T follicular helper cell (primary cell): Measurements from ENCODE around the gene ING1.
"Not testable (repeated sequence)": the region's sequence is repeated elsewhere in the genome, so short reads cannot be mapped to it uniquely, and the experiment has no call there.

ENCODE experiments used
- DNase-seq: peaks from one replicate; pipeline ENCODE4 v3.0.0-alpha.2; 2020; ENCODE audit warnings: low read depth

The ING1 gene

GRCh38 chr13:110695774-110696173 lies 17.7 kb upstream of the ING1 start:
- DNase-seq = not testable (repeated sequence)

DNA sequence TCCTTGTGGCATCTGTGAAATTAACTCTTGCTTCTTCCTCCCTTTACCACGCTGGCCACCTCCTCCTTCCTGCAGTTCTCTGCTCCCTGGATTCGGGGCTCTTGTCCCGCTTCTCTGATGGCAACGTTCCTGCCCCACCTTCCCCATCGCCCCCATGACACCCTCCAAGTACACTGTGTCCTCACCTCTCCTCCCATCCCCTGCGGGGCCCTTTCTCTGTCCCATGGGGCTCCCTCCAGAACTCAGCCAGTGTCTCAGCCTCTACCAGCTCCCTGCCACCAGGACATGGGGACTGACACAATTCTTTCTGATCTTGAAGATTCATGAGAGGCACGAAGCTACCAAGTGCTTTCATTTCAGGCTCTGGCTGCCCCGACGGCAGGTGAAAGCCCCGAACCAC lies 16.7 kb upstream of the ING1 start:
- DNase-seq = no peak

GRCh38 chr13:110697842-110698241 lies 15.7 kb upstream of the ING1 start:
- no peak for DNase-seq

GRCh38 chr13:110698689-110699088 lies 14.8 kb upstream of the ING1 start:
- no peak for DNase-seq

DNA sequence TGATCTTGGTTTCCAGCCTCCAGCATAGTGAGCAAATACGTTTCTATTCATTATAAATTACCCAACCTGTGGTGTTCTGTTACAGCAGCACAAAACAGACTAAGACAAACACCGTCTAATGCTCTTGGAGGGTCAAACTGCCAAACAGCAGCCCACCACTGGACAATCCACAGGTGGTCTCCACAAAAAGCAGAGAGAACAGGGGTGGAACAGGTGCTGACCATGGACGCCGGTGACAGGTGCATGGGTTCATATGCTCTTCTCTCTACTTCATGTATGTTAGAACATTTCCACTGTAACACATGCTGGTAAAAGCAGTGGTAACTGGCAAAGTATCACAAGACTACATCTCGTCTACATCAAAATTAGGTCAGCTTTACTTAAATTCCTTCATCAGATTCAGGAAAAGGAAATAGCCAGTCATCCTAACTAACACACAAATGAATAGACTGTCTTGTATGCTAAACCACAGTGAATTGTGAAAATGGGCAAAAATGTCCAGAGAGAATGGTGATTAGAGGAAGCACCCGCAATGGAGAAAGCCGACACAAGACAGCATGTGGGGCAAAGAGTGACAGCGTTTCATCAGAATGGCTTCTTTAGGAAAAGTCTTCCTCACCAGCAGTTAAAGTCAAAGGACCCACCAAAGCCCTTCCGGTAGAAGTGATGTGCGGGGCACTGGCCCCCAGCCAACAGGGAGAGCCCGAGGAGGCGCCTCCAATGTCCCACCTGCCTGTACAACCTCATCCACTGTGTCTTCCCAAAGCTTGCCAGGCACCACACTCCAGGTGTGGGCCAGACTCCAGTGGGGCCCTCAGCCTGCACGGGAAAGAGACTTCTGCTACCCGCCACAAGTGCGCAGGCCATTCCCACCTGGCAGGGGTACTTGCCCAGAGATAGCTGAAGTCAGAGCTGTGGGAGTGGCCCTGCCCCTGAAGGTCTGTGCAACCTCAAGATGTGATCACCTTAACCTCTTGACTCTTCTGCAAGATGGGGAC lies 14.1 kb upstream of the ING1 start:
- DNase-seq = no peak

DNA sequence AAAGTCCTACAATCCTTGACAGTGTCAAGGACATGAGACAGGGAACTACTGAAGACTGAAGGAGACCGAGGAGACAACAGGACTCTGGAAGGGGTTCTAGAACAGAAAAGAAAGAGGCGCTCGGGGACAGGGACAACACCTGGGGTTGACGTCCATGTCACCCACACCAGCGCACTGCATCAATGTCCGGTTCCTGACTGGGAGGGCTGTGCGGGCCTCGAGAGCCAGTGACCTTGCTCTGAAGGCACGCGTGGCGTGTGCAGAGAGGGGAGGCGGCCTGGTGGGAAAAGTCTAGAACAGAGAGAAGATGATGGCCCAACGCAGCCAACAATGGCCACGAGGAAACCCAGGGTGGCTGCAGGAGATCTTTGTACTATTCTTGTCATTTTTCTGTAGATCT lies 13.3 kb upstream of the ING1 start:
- no peak for DNase-seq

GRCh38 chr13:110700641-110701040 lies 12.9 kb upstream of the ING1 start:
- DNase-seq = no peak

- DNase-seq = not testable (repeated sequence)
These were observed 12.4 kb upstream of the ING1 start for GRCh38 chr13:110701061-110701460.

DNA sequence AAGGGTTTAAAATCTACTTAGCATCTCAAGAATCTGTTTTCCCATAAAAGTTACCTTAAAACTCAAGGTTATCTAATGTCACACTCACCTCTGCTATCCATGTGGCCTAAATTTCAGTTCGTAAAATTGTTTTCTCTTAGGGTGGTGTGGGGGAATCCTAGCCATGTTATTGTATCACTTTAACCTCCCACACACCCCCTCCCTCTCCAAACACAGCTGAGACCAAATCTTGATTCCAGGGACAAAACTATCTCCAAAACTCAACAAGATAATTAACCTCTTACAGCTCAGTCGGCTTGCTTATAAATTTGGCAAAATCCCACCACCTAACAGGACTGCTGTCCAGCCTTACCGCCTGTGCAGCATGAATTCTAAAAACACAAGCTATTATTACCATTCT lies 11.4 kb upstream of the ING1 start:
- no peak for DNase-seq

DNA sequence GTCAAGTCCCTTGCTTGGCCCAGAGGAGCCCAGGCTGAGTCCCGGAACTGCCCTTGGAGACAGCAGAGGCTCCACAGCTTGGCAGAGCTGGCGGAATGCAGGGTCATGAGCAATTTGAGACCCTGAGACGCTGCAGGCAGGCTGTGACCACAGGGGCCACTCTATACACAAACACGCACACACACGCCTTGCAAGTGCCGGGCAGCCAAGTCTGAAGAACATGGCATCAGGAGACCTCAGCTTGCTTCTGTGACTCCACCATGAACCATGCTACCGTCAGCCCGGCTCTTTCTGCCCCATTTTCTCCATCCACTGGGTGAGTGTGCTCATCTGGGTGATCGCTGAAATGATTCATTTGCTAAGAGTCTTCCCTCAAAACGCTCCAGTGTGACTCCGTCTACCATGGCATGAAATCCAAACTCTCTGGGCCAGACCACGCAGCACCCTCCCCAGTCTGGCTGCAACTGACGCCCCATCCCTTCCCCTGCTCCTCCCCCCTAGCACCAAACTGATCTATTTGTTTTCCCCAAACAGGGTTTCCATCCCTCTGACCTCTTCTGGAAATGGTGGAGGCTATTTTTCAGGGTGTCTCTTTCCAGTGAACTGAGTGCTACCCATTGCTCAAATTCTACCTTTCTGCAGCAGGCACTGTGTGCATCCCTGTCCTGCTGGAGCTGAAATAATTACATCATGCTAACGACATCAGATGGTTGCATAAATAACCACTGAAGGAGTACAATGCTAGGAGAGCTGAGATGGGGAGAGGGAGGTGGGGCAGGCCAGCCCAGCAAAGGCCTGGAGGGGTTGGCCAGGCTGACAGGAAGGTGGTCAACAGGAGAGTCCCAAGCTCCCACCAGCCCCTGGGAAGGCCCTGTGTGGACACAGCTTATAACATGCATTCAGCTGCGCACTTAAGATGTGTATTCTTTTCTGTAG lies 10.6 kb upstream of the ING1 start:
- no peak for DNase-seq

GRCh38 chr13:110705356-110705825 lies 8.1 kb upstream of the ING1 start:
- no peak for DNase-seq

DNA sequence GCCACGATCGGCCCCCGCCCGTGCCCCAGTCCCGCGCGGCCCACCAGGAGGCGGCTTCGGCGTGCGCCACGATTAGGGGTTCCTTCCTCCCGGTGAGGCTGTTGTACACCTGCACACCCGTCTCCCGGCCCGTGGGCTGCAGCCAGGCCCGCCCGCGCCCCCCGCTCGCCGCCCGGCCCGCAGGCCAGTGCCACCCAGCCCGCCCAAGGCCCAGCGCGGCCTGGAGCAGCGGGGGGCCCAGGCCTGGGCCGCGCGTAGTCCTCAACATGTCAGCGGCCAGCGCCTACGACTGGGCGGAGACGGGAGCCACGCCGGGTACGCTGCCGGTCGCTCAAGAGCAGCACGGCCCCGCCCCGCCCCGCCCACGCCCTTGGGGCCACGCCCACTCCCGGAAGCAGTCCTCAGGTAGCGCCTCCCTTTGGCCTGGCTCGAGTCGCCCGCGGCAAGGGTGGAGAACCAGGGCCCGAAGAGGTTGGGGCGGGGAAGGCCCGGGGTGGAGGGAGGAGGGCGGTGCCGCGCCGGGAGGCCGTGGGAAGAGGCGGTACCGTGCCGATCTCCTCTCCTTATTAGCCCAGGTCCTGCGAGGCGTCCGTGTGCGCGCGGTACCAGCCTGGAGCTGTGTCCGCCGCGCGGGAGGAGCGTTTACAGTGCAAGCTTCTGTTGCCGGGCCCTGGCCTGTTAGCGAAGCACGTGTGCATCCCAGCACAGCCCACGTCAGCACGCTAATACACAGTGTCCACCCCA lies 7.5 kb upstream of the ING1 start, which contains the start of gene CARS2:
Gene CARS2 (minus strand): TSS at position 291 of the 744 bp plus-strand sequence. CDS start 23 bp downstream, at position 268.
- DNase-seq = peak; percentile 88

GRCh38 chr13:110706570-110707372 lies 6.7 kb upstream of the ING1 start:
- no peak for DNase-seq

- peak; percentile 84 for DNase-seq
These were observed 1.2 kb upstream of the ING1 start for GRCh38 chr13:110712081-110712848.

DNA sequence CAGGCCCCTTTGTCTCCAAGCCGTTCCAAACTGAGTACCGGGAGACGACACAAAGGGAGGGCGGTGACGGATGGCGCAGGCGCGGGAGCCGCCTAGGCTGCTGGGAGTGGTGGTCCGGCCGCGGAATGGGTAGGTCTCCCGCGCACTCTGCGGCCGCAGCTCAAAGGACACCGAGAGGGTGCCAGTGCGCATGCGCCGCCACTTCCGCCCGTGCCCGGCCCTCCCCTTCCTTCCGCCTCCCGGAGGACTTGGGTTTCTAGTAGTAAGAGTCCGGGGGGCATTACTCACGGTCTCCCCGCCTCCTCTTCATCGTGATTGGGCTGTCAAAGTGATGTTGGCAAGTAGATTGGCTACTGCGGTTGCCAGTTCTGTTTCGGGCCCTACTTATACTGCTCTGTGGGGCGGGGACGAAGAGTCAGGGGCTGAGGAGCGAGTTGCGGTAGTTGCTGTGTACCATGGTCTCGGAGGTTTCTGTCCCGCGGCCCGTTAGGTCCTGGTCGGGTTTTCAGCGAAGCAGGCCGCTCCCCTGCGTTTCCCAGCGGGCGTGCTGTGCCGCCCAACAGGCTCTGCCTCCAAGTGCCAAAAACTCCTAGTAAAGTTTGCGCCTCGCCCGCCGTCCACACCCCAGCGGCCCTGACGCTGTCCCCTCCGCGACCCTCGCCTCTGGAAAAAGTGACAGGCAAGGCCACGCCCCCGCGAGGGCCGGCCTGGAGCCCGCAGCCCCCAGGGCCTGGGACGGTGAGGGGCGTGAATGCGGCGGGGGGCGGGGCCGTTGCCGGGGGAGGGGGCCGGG lies 455 bp upstream of the ING1 start:
- peak; percentile 97 for DNase-seq

DNA sequence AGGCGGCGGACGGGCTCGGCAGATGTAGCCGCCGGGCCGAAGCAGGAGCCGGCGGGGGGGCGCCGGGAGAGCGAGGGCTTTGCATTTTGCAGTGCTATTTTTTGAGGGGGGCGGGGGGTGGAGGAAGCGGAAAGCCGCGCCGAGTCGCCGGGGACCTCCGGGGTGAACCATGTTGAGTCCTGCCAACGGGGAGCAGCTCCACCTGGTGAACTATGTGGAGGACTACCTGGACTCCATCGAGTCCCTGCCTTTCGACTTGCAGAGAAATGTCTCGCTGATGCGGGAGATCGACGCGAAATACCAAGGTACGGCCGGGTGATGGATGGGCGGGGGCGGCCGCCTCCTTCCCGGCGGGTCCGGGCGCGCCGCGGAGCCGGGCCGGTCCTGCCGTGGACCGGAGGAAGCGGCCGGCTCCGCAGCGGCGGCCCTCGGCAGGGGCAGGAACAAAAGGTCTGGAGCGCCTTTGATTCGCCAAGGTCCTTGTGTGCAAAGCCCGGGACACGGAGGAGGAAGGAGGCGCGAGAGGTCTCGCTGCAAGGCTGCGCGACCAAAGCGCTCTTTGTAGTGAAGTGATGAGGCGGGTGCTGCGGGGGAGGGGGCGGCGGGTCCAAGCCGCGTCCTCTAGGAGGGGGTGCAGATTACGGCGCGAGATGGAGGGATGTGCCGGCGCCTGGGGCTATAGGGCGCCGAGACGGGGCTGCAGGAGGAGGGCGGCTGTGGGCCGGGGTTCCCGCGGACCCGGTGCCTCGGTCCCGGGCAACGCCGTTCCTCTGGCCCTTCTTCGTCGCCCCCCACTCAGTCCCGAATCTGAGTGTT lies 689 bp downstream of the ING1 start:
- DNase-seq = peak; percentile 72

DNA sequence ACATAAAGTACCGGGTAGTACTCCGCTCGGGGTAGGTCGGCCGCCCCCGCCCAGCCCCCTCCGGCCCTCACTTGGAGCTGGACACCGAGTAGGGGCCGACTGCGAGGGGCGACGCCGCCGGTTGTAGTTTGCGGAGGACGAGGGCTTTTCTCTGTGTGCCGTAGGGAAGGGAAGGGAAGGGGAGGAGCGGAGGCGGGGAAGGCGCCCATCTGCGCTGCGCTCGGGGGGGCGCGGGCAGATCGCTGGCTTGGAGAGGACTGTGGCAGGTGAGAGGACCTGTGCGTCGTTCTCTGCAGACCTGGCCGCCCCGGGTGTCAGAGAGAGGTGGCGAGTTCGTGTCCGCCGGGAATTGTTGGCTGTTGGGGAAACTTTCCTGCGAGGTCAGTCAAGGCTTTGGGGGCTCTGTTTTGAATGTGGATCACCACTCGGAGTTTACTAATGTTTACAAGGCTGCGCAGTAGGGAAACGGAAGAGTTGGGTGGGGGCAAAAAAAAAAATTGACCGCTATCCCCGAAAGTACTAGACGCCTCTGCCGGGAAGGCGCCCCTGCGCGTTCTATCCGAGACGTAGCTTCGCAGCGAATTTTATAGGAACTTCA lies 1.4 kb downstream of the ING1 start:
- DNase-seq = peak; percentile 33
